Activated CD4-positive, alpha-beta T cell treated with anti-CD3 and anti-CD28 coated beads, Interleukin-2, amount 10 ng/mL, durations not matched to agents 7 days and 5 days (primary cell): ENCODE data around the gene GARIN6. TPM values are rescaled to one million over a fixed set of nuclear protein-coding genes. Genes with fewer than 3 reads are reported as not detected.
A peak's percentile ranks its signal among the peaks of the same experiment; 100 is the strongest.
"Not testable (repeated sequence)": the region's sequence is repeated elsewhere in the genome, so short reads cannot be mapped to it uniquely, and the experiment has no call there.

ENCODE experiments used
- CTCF ChIA-PET: fragments of 350-600 bp; sonication (Branson Sonifier 250); formaldehyde crosslinking; loops from one replicate; lab custom pipeline; 2021; ENCODE audit warnings: antibody characterized with exemption; lab: Charles Lee
- POLR2A ChIA-PET: fragments of 350-600 bp; sonication (Branson Sonifier 250); formaldehyde crosslinking; loops from one replicate; lab custom pipeline; 2021; ENCODE audit warnings: antibody characterized with exemption; lab: Charles Lee
- DNase-seq: peaks from one replicate; pipeline ENCODE4 v3.0.0-alpha.2; 2020
- H3K27ac Mint-ChIP-seq: one replicate; pipeline ENCODE4 v1.8.0; 2021; ENCODE audit warnings: mild to moderate bottlenecking, moderate library complexity, mixed read lengths
- H3K27me3 Mint-ChIP-seq: one replicate; pipeline ENCODE4 v1.8.0; 2021; ENCODE audit warnings: mixed read lengths
- H3K36me3 Mint-ChIP-seq: one replicate; pipeline ENCODE4 v1.8.0; 2021; ENCODE audit warnings: low read depth, mixed read lengths
- H3K4me1 Mint-ChIP-seq: one replicate; pipeline ENCODE4 v1.8.0; 2021; ENCODE audit warnings: mixed read lengths
- H3K4me3 Mint-ChIP-seq: one replicate; pipeline ENCODE4 v1.8.0; 2021; ENCODE audit warnings: mild to moderate bottlenecking, moderate library complexity, mixed read lengths
- H3K9me3 Mint-ChIP-seq: one replicate; pipeline ENCODE4 v1.8.0; 2021; ENCODE audit warnings: mixed read lengths
- total RNA-seq, 2 experiments: library from RNA; stranded (reverse); gene quantifications; one replicate each; pipeline ENCODE4 v1.2.3, GENCODE V29; 2021

The GARIN6 gene
- total RNA-seq: not detected

DNA sequence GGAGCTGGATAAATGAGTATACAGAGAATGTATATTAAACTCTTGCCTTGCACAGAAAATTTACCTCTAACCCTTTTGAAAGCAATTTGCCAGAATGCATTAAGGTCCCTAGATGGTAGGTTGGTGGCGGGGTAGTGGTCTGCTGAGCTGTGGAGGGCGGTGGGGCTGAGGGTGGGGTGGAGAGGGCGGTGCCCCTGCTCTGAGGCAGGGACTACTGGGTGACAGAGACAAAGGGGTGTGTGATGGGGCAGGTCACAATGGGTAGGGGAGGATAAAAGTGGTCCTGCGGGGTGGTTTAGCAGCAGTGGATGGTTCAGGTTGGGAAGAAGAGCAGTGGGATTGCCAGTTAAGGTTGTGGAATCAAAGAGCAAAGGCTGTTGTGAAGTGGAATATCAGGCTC, at the start of gene GARIN6:
TSS of gene GARIN6 (plus strand) at position 301 of the 400 bp plus-strand sequence. CDS start 422 bp downstream, outside the sequence.
- ChIA-PET POLR2A (no interaction called here), CTCF (no interaction called here)
- no peak within 1 kb of the TSS for H3K4me3 Mint-ChIP-seq
- H3K36me3 Mint-ChIP-seq: no peaks in the 10 kb centered on the region
- no peaks in the 10 kb centered on the region for H3K9me3 Mint-ChIP-seq
- no peak within 1 kb of the TSS for H3K27ac Mint-ChIP-seq
- no peak for DNase-seq
- no peaks in the 10 kb centered on the region for H3K27me3 Mint-ChIP-seq
- H3K4me1 Mint-ChIP-seq: no peaks in the 10 kb centered on the region

DNA sequence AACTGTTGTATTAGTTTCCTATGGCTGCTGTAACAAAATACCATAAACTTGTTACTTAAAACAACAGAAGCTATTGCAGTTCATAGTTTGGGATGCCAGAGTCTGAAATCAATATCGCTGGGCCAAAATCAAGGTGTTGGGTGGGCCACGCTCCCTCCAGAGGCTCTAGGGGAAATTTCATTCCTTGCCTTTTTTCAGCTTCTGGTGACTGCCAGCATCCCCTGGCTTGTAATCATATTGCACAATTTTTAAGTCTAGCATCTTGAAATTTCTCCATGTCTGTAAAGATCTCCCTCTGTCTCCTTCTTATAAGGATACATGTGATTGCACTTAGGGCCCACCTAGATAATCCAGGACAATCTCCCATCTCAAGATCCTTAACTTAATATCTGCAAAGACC, 48.8 kb upstream of the GARIN6 start:
- Mint-ChIP-seq H3K4me1 (no peaks in the 10 kb centered on the region), H3K4me3 (no peak overlapping the region), H3K27me3 (no peaks in the 10 kb centered on the region), H3K9me3 (no peaks in the 10 kb centered on the region), H3K27ac (no peak overlapping the region), H3K36me3 (no peaks in the 10 kb centered on the region)
- ChIA-PET POLR2A (no interaction called here), CTCF (no interaction called here)
- no peak for DNase-seq

DNA sequence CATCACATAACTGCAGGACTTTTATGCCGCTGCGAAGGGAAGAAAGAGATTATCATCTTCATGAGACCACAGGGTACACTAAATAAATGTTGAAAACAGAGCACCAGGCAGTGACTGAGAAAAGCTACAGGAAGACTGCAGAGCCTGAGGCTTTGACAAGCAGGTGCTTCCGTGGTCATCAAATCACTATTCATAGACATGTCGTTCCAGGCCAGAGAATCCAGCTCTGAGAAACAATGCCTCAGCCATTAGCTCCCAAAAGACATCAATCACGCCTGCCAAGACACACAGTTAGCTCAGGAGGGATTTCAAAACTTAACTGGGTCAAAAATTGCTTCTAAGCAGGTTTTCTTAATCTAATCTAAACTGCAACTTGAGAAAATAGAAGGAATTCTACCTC, 47.2 kb upstream of the GARIN6 start:
- no peaks in the 10 kb centered on the region for H3K4me1 Mint-ChIP-seq
- POLR2A ChIA-PET: no interaction called here

DNA sequence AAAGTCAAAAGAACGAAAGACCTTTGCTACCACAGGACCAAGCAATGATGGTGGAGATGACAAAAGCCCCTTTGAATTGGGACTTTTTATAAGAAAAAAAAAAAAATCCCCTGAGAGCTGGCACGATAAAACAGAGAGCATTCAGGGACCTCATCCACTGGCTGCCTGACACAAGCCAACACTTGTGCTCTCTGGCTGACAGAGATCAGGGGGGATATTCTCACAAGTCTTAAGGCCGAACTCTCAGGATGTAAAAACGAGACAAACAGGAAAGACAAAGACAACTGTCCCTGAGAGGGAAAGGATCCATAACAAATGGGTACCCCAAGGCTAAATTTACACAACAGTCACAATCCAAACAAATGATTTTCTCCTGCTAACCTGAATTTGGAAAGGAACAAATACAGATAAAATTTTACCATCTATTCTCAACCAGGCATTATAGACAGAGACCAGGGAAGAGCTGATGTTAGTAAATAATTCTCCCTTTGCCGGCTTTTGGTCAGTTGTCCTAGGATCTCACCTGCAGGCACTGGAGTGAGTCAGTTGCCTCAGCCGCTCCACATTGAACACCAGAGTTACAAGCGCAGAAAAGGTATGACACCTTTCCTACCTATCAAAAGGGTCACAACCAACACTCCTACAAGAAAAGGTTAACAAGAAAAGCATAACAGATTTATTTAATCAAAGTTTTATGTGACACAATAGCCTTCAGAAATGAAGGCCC, 37.9 kb upstream of the GARIN6 start:
- DNase-seq: no peak
- Mint-ChIP-seq H3K27ac (no peak overlapping the region), H3K36me3 (no peaks in the 10 kb centered on the region), H3K27me3 (no peaks in the 10 kb centered on the region), H3K4me1 (no peaks in the 10 kb centered on the region), H3K9me3 (no peaks in the 10 kb centered on the region), H3K4me3 (no peak overlapping the region)
- ChIA-PET POLR2A (no interaction called here), CTCF (no interaction called here)

More for the DNA sequence above, 47.2 kb upstream of the GARIN6 start:
- no peaks in the 10 kb centered on the region for H3K27me3 Mint-ChIP-seq
- H3K9me3 Mint-ChIP-seq: no peaks in the 10 kb centered on the region
- H3K27ac Mint-ChIP-seq: no peak overlapping the region
- CTCF ChIA-PET: no interaction called here
- DNase-seq: no peak
- H3K4me3 Mint-ChIP-seq: no peak overlapping the region
- no peaks in the 10 kb centered on the region for H3K36me3 Mint-ChIP-seq

DNA sequence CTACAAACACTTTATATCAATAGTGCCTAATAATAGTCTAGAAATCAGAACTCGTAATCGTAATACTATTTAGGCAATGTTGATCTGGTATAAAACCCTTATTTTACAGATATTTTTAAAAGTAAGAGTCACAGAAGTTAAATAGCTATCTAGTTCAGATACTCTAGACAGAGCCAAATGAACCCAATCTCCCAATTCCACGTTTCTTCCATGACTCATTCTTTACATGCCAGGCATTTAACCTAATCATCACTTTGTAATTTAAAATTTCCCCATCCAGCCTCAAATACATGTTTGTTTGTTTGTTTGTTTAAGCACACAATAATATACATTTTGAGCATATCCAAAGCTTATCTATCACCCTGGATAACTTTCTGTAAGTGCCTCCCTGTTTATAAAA, 36.4 kb upstream of the GARIN6 start:
- POLR2A ChIA-PET: no interaction called here
- Mint-ChIP-seq H3K27me3 (no peaks in the 10 kb centered on the region), H3K4me1 (no peaks in the 10 kb centered on the region)

DNA sequence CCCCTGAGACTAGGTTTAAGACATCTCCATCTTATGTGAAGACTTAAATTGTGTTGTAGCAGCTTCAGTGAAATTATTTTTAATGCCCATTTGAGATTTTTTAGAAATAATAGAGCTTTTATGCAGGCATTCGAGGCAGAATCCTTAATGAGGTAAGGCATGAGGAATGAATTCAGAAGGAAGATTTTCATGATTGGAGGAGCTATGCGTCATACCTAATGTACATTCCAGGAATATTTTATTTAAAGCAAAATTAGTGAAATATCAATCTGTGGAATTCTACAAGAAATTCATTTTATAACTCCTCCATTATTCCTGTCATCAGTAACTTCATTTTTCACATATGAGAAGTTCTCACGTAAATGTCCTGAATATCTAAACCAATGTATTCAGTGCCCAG, 36.0 kb upstream of the GARIN6 start:
- no peak for DNase-seq
- Mint-ChIP-seq H3K4me1 (no peaks in the 10 kb centered on the region), H3K9me3 (no peaks in the 10 kb centered on the region), H3K36me3 (no peaks in the 10 kb centered on the region), H3K27me3 (no peaks in the 10 kb centered on the region), H3K4me3 (no peak overlapping the region), H3K27ac (no peak overlapping the region)
- ChIA-PET CTCF (no interaction called here), POLR2A (no interaction called here)

More for the DNA sequence above, 36.4 kb upstream of the GARIN6 start:
- Mint-ChIP-seq H3K9me3 (no peaks in the 10 kb centered on the region), H3K36me3 (no peaks in the 10 kb centered on the region), H3K27ac (no peak overlapping the region), H3K4me3 (no peak overlapping the region)
- CTCF ChIA-PET: no interaction called here
- DNase-seq: no peak

DNA sequence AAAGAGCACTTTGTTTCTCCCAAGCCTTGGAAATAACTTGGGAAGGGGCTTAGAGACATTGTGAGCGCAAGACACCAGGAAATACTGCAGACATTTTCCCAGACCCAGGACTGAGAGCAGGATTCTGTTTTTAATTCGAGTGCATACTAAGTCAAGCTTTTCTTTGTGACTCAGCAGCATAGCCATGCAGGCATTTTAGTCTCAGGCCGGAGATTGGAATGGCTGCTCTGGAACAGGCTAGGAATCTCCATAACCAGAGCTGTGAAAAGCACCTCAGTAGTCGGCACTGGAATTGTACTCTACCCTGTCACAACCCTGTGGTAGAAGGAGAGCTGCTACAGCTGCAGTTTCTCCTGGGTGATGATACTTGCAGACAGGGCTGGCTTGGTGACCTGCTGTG, 28.9 kb upstream of the GARIN6 start:
- ChIA-PET POLR2A (no interaction called here), CTCF (no interaction called here)
- Mint-ChIP-seq H3K4me3 (no peak overlapping the region), H3K36me3 (no peaks in the 10 kb centered on the region), H3K27me3 (no peaks in the 10 kb centered on the region), H3K27ac (no peak overlapping the region), H3K4me1 (no peaks in the 10 kb centered on the region), H3K9me3 (no peaks in the 10 kb centered on the region)
- no peak for DNase-seq

DNA sequence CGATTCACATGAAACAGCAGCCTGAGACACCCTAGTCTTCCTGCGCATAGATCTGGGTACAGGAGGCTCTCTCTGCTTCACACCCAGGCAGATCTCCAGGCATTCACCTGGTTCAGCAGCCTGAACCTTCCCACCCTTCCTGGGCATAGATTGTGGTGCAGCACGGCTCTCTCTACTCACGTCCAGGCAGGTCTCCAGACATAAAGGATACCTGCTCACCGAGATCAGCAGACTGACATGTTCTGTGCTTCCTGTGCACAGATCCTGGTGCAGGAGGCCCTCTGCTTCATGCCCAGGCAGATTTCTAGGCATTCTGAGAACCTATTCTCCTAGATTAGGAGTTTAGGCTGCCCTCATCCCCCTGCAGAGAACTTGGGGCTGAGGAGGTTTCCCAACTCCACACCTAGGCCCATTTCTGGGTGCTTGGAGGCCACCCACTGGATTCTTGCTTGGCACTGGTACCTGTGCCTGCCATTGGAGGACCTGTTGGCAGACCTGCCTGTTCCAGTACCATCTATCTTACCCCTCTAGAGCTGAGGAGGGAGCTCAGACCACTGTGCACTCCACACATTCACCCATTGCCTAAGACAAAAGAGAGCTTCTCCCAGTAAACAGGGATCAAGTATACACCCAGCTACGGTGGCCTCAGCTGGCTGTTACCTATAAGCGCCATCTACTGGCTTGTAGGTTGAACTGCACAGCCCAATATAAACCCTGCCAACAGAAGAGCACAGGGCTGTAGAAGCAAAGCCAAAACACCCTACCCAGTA, 28.0 kb upstream of the GARIN6 start:
- no peaks in the 10 kb centered on the region for H3K36me3 Mint-ChIP-seq
- H3K4me1 Mint-ChIP-seq: no peaks in the 10 kb centered on the region
- ChIA-PET POLR2A (no interaction called here), CTCF (interaction anchor here (1.0 kb wide), 1 partner anchor 13 kb away, joined by 4 read pairs; no protein-coding TSS in a partner anchor)
- no peak overlapping the region for H3K4me3 Mint-ChIP-seq
- no peak overlapping the region for H3K27ac Mint-ChIP-seq
- H3K9me3 Mint-ChIP-seq: no peaks in the 10 kb centered on the region
- DNase-seq: peak; percentile 6
- no peaks in the 10 kb centered on the region for H3K27me3 Mint-ChIP-seq

DNA sequence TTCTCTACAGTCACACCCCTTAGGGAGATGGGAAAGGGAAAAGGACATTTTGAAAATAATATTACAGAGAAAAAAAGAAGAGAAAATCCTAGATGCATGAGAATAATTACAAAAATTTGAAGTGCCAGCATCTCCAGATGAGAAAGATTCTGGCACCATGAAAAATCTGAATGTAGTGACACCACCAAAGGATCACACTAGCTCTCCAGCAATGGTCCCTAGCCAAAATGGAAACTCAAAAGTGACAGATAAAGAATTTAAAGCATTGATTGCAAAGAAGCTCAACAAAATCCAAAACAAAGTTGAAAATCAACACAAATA, 27.4 kb upstream of the GARIN6 start:
- H3K36me3 Mint-ChIP-seq: no peaks in the 10 kb centered on the region
- no peaks in the 10 kb centered on the region for H3K27me3 Mint-ChIP-seq
- DNase-seq: no peak
- no peaks in the 10 kb centered on the region for H3K4me1 Mint-ChIP-seq
- no peaks in the 10 kb centered on the region for H3K9me3 Mint-ChIP-seq
- CTCF ChIA-PET: interaction anchor here (1.0 kb wide), 1 partner anchor 13 kb away, joined by 4 read pairs; no protein-coding TSS in a partner anchor
- POLR2A ChIA-PET: no interaction called here
- no peak overlapping the region for H3K27ac Mint-ChIP-seq
- no peak overlapping the region for H3K4me3 Mint-ChIP-seq

DNA sequence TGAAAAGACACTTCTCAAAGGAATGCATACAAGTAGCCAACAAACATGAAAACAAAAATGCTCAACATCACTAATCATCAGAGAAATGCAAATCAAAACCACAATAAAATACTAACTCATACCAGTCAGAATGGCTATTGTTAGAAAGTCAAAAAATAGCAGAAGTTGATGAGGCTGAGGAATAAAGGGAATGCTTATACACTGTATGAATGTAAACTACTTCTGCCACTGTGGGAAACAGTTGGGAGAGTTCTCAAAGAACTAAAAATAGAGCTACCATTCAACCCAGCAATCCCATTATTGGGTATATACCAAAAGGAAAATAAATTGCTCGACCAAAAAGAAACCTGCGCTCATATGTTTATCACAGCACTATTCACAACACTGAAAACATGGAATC, 23.0 kb upstream of the GARIN6 start:
- H3K27me3 Mint-ChIP-seq, POLR2A ChIA-PET, DNase-seq, H3K27ac Mint-ChIP-seq, CTCF ChIA-PET, H3K4me3 Mint-ChIP-seq, H3K4me1 Mint-ChIP-seq, H3K36me3 Mint-ChIP-seq, H3K9me3 Mint-ChIP-seq: not testable (repeated sequence)

DNA sequence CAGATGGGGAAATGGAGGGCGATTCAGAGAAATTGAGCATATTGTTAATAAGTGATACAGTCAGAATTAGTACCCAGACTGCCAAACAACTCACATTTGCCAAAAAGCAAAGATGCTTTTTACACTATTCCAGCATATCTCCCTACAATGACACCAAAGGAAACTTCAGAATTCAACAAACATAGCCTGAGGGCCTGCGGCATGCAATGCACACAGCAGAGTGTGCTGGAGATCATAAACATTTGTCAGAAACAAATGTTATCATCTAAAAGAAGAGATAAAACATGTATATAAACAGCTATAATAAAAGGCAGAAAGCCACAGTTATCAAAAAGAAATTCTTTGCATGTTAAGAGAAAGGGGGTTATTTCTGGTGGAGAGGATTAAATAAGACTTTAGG, 20.1 kb upstream of the GARIN6 start:
- Mint-ChIP-seq H3K36me3 (no peaks in the 10 kb centered on the region), H3K27me3 (no peaks in the 10 kb centered on the region), H3K27ac (no peak overlapping the region), H3K4me1 (no peaks in the 10 kb centered on the region), H3K4me3 (no peak overlapping the region), H3K9me3 (no peaks in the 10 kb centered on the region)
- POLR2A ChIA-PET: no interaction called here
- CTCF ChIA-PET: no interaction called here
- no peak for DNase-seq

DNA sequence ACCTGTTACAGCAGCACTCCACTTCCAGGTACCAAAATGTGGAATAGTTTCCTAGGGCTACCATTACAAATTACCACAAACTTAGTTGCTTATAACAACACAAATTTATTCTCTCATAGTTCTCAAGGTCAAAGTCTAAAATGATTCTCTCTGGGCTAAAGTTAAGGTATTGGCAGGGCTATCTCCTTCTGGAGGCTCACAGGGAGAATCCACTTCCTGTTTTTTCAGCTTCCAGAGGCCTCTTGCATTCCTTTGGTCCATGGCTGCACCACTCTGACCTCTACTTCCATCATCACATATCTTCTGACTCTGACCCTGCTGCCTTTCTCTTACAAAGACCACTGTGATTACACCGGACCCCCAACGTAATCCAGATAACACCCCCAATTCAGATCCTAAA, 2.9 kb upstream of the GARIN6 start:
- no peak overlapping the region for H3K27ac Mint-ChIP-seq
- POLR2A ChIA-PET: no interaction called here
- no peaks in the 10 kb centered on the region for H3K27me3 Mint-ChIP-seq
- H3K9me3 Mint-ChIP-seq: no peaks in the 10 kb centered on the region
- no peak for DNase-seq
- H3K4me3 Mint-ChIP-seq: no peak overlapping the region
- CTCF ChIA-PET: no interaction called here
- no peaks in the 10 kb centered on the region for H3K4me1 Mint-ChIP-seq
- H3K36me3 Mint-ChIP-seq: no peaks in the 10 kb centered on the region

DNA sequence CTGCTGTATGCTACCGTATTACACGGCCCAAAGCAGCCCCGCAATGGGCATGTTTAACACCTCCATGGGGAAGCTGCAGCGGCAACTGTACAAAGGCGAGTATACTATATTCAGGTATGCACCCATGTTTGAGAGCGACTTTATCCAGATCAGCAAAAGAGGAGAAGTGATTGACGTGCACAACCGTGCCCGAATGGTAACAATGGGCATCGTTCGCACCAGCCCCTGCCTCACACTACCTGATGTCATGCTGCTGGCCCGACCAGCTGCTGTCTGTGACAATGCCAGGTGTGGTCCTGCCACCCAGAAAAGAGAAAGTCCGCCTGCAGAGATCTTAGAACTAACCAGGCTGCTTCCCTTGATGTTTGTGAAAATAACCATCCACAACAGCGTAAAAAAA, 630 bp downstream of the GARIN6 start:
- Mint-ChIP-seq H3K9me3 (no peaks in the 10 kb centered on the region), H3K4me3 (no peak overlapping the region), H3K27ac (no peak overlapping the region), H3K4me1 (no peaks in the 10 kb centered on the region), H3K27me3 (no peaks in the 10 kb centered on the region), H3K36me3 (no peaks in the 10 kb centered on the region)
- POLR2A ChIA-PET: no interaction called here
- CTCF ChIA-PET: no interaction called here
- no peak for DNase-seq
